IPS-18c (cell line): Measurements from ENCODE around the gene COL6A3.

Experiments
- H3K4me3 ChIP-seq: 2 replicates; pipeline ENCODE4 v1.7.0; 2013; ENCODE audit warnings: low read depth, mild to moderate bottlenecking, low read length, moderate library complexity; ENCODE audit not compliant: insufficient read depth
- H3K9me3 ChIP-seq: one replicate; pipeline ENCODE4 v1.6.1; 2013; ENCODE audit warnings: mild to moderate bottlenecking, low read length, moderate library complexity; ENCODE audit not compliant: control insufficient read depth, insufficient read depth

COL6A3 gene

DNA sequence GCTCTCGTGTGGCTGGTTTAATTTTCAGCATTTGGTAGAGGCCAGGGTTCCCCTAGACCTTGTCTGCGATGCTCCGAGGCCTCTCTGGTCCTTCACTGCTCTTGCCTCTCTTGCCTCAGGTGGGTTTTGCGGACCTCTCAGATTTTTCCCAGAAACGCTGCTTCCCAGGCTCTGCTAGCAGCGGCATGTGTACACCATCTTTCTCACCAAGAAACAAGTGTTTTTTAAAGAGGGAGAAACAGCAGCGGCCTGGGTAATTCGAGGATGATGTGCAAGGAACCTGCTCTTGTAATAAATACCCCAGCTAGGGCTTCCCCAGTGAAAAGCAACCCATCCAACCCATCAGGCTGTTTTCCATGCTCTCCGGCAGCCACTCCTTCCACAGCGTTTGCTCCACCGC is 33.5 kb upstream of the COL6A3 start:
- Histone ChIP-seq H3K4me3 (no peak overlapping the region), H3K9me3 (no peaks in the 10 kb centered on the region)

DNA sequence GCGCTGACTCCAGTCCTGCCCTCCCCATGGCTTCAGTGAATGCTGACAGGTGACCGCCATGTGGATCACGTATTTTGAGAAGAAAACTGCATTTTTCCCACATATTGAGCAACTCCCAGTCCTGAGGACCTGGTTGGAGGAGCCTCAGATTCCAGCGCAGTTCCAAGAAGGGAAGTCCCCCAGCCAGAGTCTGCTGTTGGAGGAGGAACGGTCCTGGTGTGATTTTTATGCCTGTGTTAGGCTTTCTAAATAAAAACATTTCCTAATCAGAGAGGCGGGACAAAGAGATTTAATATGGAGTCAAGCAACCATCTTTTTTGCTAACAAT is 32.3 kb upstream of the COL6A3 start:
- Histone ChIP-seq H3K9me3 (no peaks in the 10 kb centered on the region), H3K4me3 (no peak overlapping the region)

- Histone ChIP-seq H3K4me3 (no peak overlapping the region), H3K9me3 (no peaks in the 10 kb centered on the region)
Observed at GRCh38 chr2:237445611-237446337, 31.8 kb upstream of the COL6A3 start.

DNA sequence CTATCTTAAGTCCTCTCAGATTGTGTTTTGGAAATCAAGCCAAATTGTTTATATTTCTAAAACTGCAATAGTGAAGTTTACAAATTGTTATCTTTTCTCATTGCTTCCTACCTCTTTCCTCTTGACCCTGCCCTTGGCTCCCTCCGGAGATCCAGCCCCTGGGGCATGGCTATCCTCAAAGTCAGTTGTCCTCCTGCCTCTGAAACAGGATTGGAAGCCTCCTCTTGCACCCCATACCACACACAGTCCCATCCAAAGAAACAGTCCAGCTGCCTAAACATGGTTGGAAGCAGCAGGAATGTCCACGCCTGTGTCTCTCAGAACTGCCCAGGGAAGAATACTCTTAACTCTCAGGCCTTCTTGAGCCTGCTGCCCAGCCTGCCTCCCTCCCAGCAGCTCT is 30.1 kb upstream of the COL6A3 start:
- Histone ChIP-seq H3K4me3 (no peak overlapping the region), H3K9me3 (peaks cover 3% of the 10 kb centered on the region)

DNA sequence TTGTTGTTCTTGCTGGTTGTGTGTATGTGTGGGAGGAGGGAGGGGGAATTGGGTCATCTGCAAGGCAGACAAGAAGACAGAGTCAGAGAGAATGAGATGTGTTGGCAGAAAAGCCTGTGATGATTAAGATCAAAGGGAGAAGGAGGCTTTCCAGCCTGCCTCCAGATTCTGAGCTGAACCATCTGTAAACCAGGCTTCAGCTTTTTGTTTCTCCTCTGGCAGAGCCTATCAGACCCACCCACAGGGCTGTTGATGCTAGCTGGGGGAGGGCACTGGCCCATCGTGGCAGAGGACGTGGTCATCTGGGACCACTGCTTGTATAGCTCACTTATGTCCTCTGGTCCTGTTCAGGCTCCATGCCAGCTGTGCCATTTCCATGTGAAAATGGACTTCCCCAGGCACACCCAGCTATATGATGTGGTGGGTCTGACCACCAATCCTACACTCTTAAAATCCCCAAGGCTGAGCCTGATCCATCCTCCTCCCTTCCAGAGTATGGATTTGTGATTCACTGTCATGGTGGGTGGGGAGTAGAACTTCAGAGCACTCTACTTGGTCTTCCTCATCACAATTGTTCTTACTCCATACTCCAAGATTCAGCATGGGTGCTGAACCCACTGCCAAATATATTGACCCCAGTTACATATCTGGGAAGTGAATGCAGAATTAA is 27.8 kb upstream of the COL6A3 start:
- no peak overlapping the region for H3K4me3 ChIP-seq

DNA sequence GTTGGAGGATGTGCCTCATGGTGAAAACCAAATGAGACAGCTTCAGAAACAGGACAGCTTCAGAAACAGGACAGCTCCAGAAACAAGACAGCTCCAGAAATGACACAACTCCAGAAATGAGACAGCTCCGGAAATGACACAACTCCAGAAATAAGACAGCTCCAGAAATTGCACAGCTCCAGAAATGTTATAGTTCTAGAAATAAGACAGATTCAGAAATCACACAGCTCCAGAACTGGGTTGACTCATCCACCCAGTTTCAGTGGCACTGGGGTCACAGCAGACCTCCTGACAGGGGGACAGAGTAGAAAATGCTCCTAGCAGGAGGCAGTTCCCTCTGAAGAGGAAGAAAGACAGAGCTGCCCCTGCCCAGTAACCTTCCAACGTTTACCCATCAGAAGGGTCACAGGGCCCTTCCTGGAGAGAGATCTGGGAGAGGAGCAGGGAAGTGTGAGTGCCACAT is 26.9 kb upstream of the COL6A3 start:
- Histone ChIP-seq H3K4me3 (no peak overlapping the region), H3K9me3 (peaks cover 3% of the 10 kb centered on the region)

More for the DNA sequence above, 27.8 kb upstream of the COL6A3 start:
- peaks cover 3% of the 10 kb centered on the region for H3K9me3 ChIP-seq

DNA sequence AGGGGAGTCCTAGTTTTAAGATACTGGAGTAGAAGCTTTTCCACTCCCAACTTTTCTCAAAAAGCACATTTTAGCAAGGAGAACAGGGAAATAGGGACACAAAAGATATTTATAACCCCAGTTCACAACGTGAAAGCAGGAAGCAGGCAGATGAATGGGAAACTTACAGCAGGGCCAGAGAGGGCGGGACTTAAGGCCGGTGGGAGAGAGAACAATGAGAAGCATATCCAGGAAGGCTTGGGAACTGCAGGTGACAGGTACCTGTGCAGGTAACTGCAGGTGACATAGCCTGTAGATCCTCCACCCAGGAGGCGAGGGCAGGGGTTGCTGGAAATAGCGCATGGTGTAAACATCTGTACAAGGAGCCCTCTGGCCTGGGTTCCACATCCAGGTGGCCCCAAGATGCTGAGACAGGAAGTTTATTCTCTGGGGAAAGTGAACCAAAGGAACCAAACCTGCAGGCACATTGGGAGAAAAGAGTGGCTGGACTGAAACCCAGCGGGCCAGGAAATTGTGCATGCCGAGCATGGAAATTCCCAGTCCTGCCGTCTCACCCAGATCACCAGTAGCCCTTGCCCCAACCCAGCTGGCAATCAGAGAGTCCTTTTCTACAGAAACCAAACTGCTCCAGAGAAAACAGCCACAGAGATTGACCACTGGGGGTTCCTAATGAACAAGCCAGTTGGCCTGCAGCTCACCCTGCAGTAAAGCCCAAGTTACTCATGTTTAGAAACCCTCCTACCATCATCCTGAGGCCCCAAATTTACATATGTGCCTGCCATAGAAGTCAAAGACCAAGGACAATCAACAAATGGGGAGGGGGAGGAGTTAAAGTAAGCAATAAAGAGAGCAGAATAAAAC is 24.3 kb upstream of the COL6A3 start:
- H3K4me3 ChIP-seq = no peak overlapping the region
- H3K9me3 ChIP-seq = peaks cover 3% of the 10 kb centered on the region

GRCh38 chr2:237437566-237437965 is 23.6 kb upstream of the COL6A3 start:
- H3K9me3 ChIP-seq = peaks cover 3% of the 10 kb centered on the region
- no peak overlapping the region for H3K4me3 ChIP-seq

DNA sequence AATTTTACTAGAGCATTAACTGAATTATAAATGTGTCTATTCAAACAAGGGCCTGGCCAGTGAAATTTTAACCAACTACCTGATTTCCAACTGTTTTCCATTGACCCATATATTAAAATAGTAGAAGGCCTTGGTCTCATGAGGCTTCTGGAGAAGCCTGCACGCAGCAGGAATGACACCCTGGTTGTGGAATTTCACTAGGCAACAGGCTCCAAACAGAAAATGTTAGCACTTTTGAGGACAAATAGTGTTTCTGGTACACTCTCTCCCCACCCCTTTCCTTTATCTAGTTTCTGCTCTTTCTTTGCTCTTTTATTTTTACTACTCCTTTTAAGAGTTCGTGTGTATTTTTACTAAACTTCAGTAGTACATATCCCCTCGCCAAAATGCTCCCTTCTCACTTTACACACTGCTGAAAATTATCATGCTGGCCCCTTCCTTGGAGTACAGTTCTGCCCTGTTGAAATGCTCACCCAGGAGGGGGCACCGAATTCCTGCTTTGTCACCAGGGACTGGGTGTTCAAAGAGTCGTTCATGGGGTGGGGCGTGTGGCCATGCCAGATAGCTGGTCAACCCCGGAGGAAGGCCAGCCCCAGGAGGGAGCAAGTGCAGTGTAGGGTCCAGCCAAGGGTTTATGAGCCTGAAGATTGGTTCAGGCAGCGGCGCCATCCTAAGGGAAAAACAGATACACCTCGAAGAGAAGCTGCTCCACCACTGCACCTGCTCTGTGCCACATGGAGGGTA is 22.1 kb upstream of the COL6A3 start:
- no peak overlapping the region for H3K4me3 ChIP-seq
- peaks cover 3% of the 10 kb centered on the region for H3K9me3 ChIP-seq

DNA sequence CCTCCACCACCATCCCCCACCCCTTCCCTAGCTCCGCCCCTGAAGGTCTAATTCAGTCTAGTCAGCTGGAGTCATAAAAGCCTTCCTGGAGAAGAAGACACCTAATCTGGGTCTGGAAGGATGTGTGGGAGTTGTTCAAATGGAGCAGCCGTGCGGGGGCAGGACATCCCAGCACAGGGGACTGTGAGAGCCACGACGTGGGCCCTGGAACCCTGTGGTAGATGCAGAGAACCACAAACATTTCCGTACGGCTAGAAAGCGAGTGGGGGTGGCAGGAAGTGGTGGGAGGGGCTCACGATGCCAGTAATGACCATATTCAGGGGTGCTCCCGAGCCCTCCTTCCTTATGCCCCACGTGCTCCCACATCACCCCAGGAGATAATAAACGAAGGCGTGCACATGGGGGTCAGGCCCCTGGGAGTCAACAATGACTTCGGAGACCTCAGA is 20.9 kb upstream of the COL6A3 start:
- H3K4me3 ChIP-seq = no peak overlapping the region
- no peaks in the 10 kb centered on the region for H3K9me3 ChIP-seq

GRCh38 chr2:237433920-237434676 is 20.1 kb upstream of the COL6A3 start:
- H3K9me3 ChIP-seq = no peaks in the 10 kb centered on the region
- H3K4me3 ChIP-seq = no peak overlapping the region

- Histone ChIP-seq H3K4me3 (no peak overlapping the region), H3K9me3 (no peaks in the 10 kb centered on the region)
Observed at GRCh38 chr2:237432484-237433092, 18.6 kb upstream of the COL6A3 start.

DNA sequence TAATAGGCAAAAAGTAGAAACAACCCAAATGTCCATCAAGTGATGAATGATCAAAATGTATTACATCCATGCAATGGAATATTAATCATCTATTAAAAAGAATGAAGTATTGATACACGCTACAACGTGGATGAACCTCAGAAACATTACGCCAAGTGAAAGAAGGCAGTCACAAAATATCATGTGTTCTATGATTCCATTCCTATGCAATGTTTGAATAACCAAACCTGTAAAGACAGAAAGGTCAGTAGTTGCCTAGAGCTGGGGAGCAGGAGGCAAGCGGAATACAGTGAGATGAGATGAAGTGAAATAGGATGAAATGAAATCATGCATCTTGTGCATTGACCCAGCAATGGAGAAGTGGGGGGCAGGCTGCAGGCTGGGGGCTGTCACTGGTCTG is 17.9 kb upstream of the COL6A3 start:
- H3K4me3 ChIP-seq = no peak overlapping the region
- no peaks in the 10 kb centered on the region for H3K9me3 ChIP-seq

DNA sequence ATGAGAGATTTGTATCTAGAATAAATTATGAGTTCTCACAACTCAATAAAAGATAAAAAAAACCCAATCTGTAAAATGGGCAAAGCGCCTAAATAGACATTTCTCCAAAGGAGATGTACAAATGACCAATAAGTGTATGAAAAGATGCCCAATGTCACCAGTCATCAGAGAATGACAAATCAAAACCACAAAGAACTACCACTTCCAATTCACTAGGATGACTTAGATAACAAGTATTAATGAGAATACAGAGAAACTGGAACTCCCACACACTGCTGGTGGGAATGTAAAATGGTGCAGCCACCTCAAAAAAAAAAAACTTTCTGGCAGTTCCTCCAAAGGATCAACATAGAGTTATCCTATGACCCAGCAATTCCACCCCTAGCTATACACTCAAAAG is 17.4 kb upstream of the COL6A3 start:
- Histone ChIP-seq H3K9me3 (no peaks in the 10 kb centered on the region), H3K4me3 (no peak overlapping the region)

- no peak overlapping the region for H3K4me3 ChIP-seq
- no peaks in the 10 kb centered on the region for H3K9me3 ChIP-seq
Observed at GRCh38 chr2:237430861-237431260, 16.9 kb upstream of the COL6A3 start.

DNA sequence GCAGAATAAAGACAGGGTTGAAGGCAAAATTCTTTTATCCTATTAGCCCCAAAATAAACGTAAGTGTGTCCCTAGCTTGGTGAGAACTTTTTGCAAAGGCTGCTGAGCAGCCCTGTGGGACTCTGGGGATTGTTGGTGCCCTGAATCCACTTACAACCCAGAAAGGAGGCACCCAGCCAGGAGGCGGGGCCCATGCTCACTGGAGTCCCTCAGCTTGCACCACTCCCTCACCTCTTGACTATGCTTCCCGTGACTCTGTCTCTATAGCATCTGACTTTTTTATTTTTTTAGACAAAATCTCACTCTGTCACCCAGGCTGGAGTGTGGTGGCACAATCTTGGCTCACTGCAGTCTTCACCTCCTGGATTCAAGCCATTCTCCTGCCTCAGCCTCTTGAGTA is 15.8 kb upstream of the COL6A3 start:
- no peaks in the 10 kb centered on the region for H3K9me3 ChIP-seq
- no peak overlapping the region for H3K4me3 ChIP-seq
